Kidney capillary endothelial cell (primary cell): ENCODE measurements around the gene RANBP10.

ENCODE experiments used
- DNase-seq: peaks from one replicate; pipeline ENCODE4 v3.0.0-alpha.2; 2018; ENCODE audit warnings: low spot score

The RANBP10 gene

GRCh38 chr16:67825906-67826305, 19.5 kb upstream of the RANBP10 start:
- DNase-seq: no peak

- DNase-seq: no peak
Observed at GRCh38 chr16:67825119-67825518, 18.8 kb upstream of the RANBP10 start.

DNA sequence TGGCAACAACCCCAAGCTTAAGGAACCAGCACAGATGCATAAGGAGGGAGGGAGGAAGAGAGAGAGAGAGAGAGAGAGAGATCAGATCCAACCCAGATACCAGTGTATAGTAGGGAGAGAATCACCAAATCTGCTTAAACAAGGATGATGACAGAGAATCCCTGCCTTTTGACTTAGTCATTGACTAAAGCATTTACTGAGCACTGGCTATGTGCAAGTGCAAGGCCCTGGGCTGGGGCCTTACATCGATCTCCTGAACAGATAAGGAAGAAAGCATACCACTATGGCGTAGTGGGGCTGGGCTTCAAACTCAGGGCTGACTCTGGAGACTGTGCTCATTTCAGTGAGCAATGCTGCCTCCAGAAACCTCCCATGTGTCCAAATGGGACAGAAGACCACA, 16.2 kb upstream of the RANBP10 start:
- DNase-seq: no peak

DNA sequence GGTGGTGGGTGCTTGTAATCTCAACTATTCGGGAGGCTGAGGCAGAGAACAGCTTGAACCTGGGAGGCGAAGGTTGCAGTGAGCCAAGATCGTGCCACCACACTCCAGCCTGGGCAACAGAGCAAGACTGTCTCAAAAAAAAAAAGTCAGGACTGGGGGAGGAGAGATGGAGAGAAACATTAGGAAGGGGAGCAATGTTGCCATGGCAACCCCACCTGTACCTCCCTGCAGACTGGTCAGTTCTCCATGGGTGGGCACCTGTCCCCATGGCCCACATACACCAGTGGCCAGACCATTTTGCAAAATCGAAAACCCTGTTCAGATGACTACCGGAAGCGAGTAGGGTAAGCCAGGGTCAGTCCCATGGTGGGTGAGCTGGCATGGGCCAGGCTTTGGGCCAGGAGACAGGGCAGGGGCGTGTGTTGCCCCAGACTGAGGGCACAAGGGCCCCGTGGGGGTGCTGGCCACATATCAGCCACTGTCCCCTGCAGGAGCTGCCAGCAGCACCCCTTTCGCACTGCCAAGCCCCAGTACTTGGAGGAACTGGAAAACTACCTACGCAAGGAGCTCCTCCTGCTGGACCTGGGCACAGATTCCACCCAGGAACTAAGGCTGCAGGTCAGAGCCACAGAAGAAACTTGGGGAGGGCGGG, 14.4 kb upstream of the RANBP10 start:
- no peak for DNase-seq

DNA sequence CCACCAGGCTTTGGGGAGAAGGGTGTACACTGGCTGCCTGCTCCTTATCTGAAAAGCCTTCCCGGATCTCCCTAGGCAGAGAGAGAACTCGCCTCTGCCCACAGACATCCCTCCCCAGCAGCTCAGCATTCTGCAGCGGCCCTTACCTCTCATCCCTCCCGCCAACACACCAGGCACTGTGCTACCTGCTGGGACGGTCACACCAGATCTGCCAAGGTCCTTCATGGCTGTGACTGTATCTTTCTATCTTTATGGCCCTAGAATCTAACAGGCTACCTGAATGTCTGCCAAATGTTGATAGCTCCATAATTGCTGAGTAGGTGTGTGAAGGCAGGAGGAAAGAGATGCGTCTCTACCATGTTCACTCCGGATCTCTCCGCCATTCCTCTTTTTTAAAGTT, 8.2 kb upstream of the RANBP10 start:
- DNase-seq: no peak

- no peak for DNase-seq
Observed at GRCh38 chr16:67811899-67812298, 5.5 kb upstream of the RANBP10 start.

GRCh38 chr16:67807148-67807682, 855 bp upstream of the RANBP10 start:
- DNase-seq: no peak

- DNase-seq: no peak
Observed at GRCh38 chr16:67805718-67806427, 487 bp downstream of the RANBP10 start.

- DNase-seq: no peak
Observed at GRCh38 chr16:67804853-67805542, 1.4 kb downstream of the RANBP10 start.

DNA sequence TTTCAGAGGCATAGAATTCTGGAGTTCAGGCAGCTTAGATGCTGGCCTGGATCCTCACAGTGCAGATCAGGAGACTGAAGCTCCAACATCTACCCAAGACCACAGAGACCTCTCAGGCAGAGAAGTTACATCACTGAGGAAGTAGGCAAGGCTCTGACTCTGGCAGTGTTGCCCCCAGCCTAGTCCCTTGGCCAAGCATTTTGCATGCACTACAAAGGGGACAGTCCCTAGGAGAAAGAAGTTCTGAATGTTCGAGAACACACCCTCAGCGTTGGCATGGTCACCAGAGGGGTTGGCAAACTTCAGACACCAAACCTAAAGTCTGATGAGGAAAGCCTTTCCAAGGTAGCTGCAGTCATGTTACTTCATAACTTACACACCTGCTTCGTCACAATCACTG, 2.5 kb downstream of the RANBP10 start:
- no peak for DNase-seq

- DNase-seq: no peak
Observed at GRCh38 chr16:67801883-67802282, 4.5 kb downstream of the RANBP10 start.

- DNase-seq: no peak
Observed at GRCh38 chr16:67801241-67801640, 5.1 kb downstream of the RANBP10 start.

DNA sequence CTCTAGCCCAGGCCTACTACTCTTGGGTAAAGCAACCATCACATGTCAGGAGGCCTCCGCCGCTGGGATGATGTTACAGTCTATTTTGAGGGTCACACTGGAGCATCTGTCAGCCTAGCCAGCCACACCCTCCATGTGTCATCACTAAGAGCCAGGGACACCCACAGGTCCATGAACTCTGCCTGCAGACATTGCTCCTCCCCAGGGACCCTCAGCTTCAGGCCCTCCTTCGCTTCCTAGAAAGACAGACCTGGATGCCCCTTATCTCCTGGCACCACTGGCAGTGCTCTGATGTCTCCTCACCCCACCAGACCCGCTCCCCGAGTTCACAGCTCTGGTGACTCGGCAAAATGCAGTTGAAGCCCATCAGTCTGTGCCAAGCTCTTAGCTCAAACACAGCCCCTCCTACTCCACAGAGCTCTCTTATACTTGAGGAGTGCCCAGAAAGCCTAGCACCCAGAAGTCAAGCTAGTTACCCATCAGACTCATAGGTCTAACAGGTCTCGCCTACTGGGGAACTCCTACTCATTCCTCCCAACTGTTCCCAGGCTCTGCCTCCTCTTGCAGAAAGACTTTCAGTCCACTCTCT, 5.9 kb downstream of the RANBP10 start:
- DNase-seq: no peak

- no peak for DNase-seq
Observed at GRCh38 chr16:67796099-67796718, 10.2 kb downstream of the RANBP10 start.

DNA sequence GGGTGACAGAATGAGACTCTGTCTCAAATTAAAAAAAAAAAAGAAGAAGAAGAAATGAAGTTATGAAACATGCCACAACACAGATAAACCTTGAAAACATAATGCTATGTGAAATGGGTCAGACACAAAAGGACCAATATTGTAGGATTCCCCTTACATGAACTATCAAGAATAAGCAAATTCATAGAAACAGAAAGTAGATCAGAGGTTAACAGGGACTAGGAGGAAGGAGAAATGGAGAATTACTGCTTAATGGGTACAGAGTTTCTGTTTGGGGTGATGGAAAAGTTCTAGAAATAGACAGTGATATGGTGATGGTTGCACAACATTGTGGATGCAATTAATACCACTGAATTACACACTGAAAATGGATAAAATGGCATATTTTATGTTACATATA, 16.3 kb downstream of the RANBP10 start:
- DNase-seq: no peak

GRCh38 chr16:67786491-67786890, 19.9 kb downstream of the RANBP10 start:
- no peak for DNase-seq

GRCh38 chr16:67783353-67783725, 23.0 kb downstream of the RANBP10 start:
- no peak for DNase-seq

DNA sequence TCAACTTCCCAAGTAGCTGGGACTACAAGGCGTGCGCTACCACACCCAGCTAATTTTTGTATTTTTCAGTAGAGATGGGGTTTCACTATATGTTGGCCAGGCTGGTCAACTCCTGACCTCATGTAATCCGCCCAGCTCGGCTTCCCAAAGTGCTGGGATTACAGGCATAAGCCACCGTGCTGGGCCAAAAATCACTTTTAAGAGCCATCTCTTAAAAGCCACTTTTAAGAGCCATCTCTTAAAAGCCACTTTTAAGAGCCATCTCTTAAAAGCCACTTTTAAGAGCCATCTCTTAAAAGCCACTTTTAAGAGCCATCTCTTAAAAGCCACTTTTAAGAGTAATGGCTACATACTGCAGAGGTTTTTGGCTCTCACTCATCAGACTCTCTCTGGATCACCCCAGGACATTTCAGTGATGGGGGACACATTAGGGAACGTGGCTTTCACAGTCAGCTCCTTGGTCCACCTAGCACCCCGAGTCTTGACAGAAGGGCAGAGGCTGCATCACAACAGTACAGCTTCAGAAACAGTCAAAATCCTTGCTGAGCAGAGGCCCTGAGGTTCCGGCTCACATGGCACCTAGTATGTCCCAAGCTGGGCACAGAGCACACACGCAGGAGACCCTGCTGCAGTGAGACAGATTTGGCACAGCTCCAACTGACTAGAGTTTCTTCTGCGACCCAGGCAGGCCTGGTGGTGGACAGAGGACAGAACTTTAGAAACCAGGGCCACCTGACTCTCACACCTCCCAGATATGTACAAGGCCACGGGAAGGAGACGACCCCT, 23.6 kb downstream of the RANBP10 start:
- no peak for DNase-seq

- no peak for DNase-seq
Observed at GRCh38 chr16:67781565-67781921, 24.8 kb downstream of the RANBP10 start.

DNA sequence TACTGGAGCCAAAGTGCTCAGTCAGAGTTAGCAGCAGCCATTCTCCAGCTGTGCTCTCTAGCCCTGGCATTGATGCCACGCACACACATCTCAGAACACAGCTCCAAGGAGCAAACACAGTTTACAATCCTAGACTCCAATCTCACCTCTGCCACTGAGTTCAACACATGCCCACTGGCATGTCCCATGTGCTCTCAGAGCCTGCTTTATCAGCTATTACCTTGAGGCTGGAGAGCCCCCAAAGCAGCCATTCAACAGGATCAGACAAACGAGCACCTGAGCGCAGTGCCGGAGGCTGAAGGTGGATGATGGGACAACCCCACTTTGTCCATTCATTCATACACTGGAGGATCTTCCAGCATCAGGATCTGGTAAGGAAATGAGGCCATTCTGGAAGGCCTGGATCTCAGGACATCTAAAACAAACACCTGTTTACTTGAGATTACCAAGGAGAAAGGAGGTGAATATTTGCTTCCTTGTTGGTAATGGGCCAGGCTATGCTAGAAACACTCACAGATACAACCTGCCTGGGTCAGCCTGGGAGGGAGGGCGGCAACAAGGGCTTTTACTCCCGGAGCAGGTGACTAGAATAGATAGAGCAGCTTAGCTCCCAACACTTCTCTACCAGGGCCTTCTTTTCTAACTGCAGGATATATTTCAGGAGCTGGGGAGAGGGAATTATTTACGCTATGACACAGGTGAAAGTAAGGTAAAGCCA, 25.4 kb downstream of the RANBP10 start:
- DNase-seq: no peak
